Measurements from ENCODE around the gene NFX1. TPM values are rescaled to one million over a fixed set of nuclear protein-coding genes. Genes with fewer than 3 reads are reported as not detected.

The NFX1 gene
- total RNA-seq, 1 donor from 2014 or later: 34.1 TPM

- Mint-ChIP-seq H3K27ac (peak overlapping the region; percentile 89), H3K4me3 (peak overlapping the region; percentile 98), H3K36me3 (peaks cover 19% of the 10 kb centered on the region), H3K9me3 (no peaks in the 10 kb centered on the region), H3K27me3 (no peaks in the 10 kb centered on the region), H3K4me1 (ENCODE audit: unreplicated experiment) (peaks cover 17% of the 10 kb centered on the region)
- no peak for DNase-seq (ENCODE audit: extremely low spot score, unreplicated experiment)
- TF ChIP-seq, protein P1, sequence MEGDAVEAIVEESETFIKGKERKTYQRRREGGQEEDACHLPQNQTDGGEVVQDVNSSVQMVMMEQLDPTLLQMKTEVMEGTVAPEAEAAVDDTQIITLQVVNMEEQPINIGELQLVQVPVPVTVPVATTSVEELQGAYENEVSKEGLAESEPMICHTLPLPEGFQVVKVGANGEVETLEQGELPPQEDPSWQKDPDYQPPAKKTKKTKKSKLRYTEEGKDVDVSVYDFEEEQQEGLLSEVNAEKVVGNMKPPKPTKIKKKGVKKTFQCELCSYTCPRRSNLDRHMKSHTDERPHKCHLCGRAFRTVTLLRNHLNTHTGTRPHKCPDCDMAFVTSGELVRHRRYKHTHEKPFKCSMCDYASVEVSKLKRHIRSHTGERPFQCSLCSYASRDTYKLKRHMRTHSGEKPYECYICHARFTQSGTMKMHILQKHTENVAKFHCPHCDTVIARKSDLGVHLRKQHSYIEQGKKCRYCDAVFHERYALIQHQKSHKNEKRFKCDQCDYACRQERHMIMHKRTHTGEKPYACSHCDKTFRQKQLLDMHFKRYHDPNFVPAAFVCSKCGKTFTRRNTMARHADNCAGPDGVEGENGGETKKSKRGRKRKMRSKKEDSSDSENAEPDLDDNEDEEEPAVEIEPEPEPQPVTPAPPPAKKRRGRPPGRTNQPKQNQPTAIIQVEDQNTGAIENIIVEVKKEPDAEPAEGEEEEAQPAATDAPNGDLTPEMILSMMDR (conservative IDR thresholded peaks at IDR 0.05): no peak
These were observed 26.9 kb upstream of the NFX1 start for GRCh38 chr9:33263131-33264002.

DNA sequence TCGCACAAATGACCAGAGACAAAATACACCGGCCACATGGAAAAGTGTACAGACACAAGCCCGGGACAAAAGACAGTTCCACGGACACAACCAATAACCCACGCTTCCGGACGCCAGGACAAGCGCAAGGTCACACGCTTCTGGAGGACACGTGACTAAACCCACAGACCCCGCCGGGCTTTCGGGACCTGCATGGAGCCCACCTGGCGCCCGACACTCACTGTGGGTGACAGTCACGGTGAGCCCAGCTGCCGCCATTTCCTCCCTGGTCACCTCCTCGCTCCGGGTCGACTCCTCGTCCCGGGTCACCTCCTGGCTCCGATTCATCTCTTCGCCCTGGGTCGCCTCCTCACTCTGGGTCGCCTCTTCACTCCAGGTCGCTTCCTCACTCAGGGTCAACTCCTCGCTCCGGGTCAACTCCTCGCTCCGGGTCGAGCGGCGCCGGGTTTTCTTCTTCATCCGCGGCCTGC is 26.3 kb upstream of the NFX1 start:
- H3K27ac Mint-ChIP-seq: peak overlapping the region; percentile 89
- TF ChIP-seq, protein P1 (conservative IDR thresholded peaks at IDR 0.05): no peak
- no peaks in the 10 kb centered on the region for H3K9me3 Mint-ChIP-seq
- peak overlapping the region; percentile 98 for H3K4me3 Mint-ChIP-seq
- peaks cover 17% of the 10 kb centered on the region for H3K4me1 Mint-ChIP-seq (ENCODE audit: unreplicated experiment)
- DNase-seq (ENCODE audit: extremely low spot score, unreplicated experiment): no peak
- no peaks in the 10 kb centered on the region for H3K27me3 Mint-ChIP-seq
- peaks cover 15% of the 10 kb centered on the region for H3K36me3 Mint-ChIP-seq

- no peaks in the 10 kb centered on the region for H3K9me3 Mint-ChIP-seq
- peak within 1 kb of the TSS; percentile 98 for H3K4me3 Mint-ChIP-seq
- peaks cover 13% of the 10 kb centered on the region for H3K36me3 Mint-ChIP-seq
- peaks cover 17% of the 10 kb centered on the region for H3K4me1 Mint-ChIP-seq (ENCODE audit: unreplicated experiment)
- TF ChIP-seq, protein P1 (conservative IDR thresholded peaks at IDR 0.05): peak; percentile 53
- DNase-seq (ENCODE audit: extremely low spot score, unreplicated experiment): peak; percentile 99
- H3K27ac Mint-ChIP-seq: peak within 1 kb of the TSS; percentile 94
- no peaks in the 10 kb centered on the region for H3K27me3 Mint-ChIP-seq
These were observed 25.7 kb upstream of the NFX1 start, which contains the start of the genes BAG1 and CHMP5 for GRCh38 chr9:33264473-33265177. Gene BAG1 (minus strand): TSS chr9:33264708. Gene CHMP5 (plus strand): TSS chr9:33265049. CDS start chr9:33265079, 30 bp downstream.

GRCh38 chr9:33265211-33265865 is 25.0 kb upstream of the NFX1 start:
- peak overlapping the region; percentile 94 for H3K27ac Mint-ChIP-seq
- H3K27me3 Mint-ChIP-seq: no peaks in the 10 kb centered on the region
- H3K9me3 Mint-ChIP-seq: no peaks in the 10 kb centered on the region
- peaks cover 17% of the 10 kb centered on the region for H3K4me1 Mint-ChIP-seq (ENCODE audit: unreplicated experiment)
- H3K4me3 Mint-ChIP-seq: peak overlapping the region; percentile 96
- TF ChIP-seq, protein P1 (conservative IDR thresholded peaks at IDR 0.05): no peak
- peaks cover 10% of the 10 kb centered on the region for H3K36me3 Mint-ChIP-seq
- no peak for DNase-seq (ENCODE audit: extremely low spot score, unreplicated experiment)

DNA sequence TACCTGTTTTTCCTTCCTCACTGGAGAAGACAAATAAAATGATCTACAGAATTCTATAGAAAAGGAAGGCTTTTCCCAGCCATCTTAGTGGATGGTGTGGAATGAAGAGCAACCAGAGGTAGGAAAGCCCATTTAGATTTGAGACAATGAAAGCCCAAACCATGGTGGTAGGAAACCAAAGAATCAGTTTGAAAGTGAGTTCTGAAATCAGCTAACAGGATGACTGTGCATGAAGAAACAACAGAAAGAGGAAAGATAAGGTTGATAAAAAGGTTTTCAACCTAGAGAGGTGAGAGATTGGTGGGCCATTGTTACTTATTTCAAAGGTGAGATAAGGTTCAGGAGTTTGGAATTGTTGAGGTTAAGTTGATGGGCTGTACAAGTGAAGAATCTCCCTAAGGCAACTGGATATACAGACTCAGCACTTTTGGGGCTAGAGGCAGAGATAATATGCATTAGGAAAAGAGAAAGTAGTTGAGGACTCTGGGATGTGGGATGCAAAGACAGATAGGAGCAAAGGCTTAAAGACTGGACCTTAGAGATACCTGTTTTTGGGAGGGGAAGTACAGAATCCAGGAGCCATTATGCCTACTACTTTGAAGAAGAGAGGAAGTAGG is 23.1 kb upstream of the NFX1 start:
- H3K4me1 Mint-ChIP-seq (ENCODE audit: unreplicated experiment): peaks cover 17% of the 10 kb centered on the region
- H3K9me3 Mint-ChIP-seq: no peaks in the 10 kb centered on the region
- no peak overlapping the region for H3K27ac Mint-ChIP-seq
- peaks cover 7% of the 10 kb centered on the region for H3K36me3 Mint-ChIP-seq
- H3K27me3 Mint-ChIP-seq: no peaks in the 10 kb centered on the region
- peak overlapping the region; percentile 3 for H3K4me3 Mint-ChIP-seq
- DNase-seq (ENCODE audit: extremely low spot score, unreplicated experiment): no peak
- TF ChIP-seq, protein P1 (conservative IDR thresholded peaks at IDR 0.05): no peak

All from type B pancreatic cell (in vitro differentiated cells).